Effector memory CD4-positive, alpha-beta T cell (primary cell): ENCODE data around the gene WDR27.

Source experiments
- DNase-seq, 3 donors: peaks; one replicate each; pipeline ENCODE4 v3.0.0-alpha.2; 2020
- H3K27ac ChIP-seq: 2 replicates; pipeline ENCODE4 v1.7.0; 2013; ENCODE audit warnings: mild to moderate bottlenecking, low read length, moderate library complexity; ENCODE audit not compliant: insufficient read depth, poor library complexity, severe bottlenecking
- H3K27me3 ChIP-seq: replicated peaks from 2 replicates; pipeline ENCODE4 v1.7.0; 2013; ENCODE audit warnings: mild to moderate bottlenecking, low read length; ENCODE audit not compliant: insufficient read depth, control insufficient read depth, poor library complexity, severe bottlenecking
- H3K36me3 ChIP-seq: 2 replicates; pipeline ENCODE4 v1.7.0; 2013; ENCODE audit warnings: mild to moderate bottlenecking, low read length, moderate library complexity; ENCODE audit not compliant: control insufficient read depth, insufficient read depth
- H3K4me1 ChIP-seq: 2 replicates; pipeline ENCODE4 v1.7.0; 2013; ENCODE audit warnings: low read length, mild to moderate bottlenecking; ENCODE audit not compliant: control insufficient read depth, insufficient read depth, poor library complexity, severe bottlenecking
- H3K4me3 ChIP-seq: 2 replicates; pipeline ENCODE4 v1.7.0; 2013; ENCODE audit warnings: low read length, low read depth, mild to moderate bottlenecking; ENCODE audit not compliant: insufficient read depth, poor library complexity, severe bottlenecking
- H3K9me3 ChIP-seq: 2 replicates; pipeline ENCODE4 v1.7.0; 2013; ENCODE audit warnings: mild to moderate bottlenecking, low read length, moderate library complexity; ENCODE audit not compliant: control insufficient read depth

Gene WDR27

DNA sequence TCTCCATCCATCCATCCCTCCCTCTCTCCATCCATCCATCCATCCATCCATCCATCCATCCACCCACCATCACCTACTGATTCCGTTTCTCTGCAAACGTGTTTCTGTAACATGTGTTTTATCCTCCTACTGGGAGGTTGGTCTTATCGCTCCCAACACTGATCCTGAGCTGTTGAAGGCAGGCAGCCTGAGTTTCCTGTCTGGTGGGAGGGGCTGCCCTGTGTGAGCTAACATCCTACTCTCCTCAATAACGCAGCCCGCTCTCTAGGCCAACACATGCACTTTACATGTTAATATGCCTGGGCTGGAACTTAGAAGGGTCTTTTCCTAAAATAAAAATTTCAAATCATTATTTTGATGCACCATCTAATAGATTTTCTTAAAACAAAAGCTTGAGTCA lies 126.5 kb downstream of the WDR27 start:
- H3K27me3 ChIP-seq, result no peaks in the 10 kb centered on the region
- H3K36me3 ChIP-seq, result no peaks in the 10 kb centered on the region

DNA sequence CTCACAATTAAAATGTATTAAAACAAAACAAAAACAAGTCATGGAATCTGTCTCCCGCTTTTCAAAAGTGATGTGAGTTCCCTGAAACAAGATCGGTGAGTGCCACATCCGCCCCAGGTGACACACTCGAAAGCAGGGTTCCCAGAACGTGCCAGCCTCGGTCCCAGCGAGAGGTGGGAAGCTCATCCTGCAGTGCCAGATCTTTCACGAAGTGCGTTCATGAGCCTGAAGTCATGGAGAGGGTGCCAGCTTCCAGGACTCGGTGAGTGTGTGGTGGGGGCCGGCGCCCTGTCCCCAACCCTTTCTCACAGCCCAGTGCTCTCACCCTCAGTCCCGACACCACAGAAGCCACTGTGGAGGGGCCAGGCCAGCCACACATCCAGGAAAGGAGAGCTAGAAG lies 127.4 kb downstream of the WDR27 start:
- H3K27me3 ChIP-seq, result no peaks in the 10 kb centered on the region
- no peaks in the 10 kb centered on the region for H3K36me3 ChIP-seq
- H3K4me1 ChIP-seq, result no peaks in the 10 kb centered on the region
- DNase-seq, result no peak
- no peak overlapping the region for H3K4me3 ChIP-seq
- H3K27ac ChIP-seq, result no peak overlapping the region
- H3K9me3 ChIP-seq, result no peaks in the 10 kb centered on the region

More for the DNA sequence above, 126.5 kb downstream of the WDR27 start:
- no peaks in the 10 kb centered on the region for H3K9me3 ChIP-seq
- no peak for DNase-seq
- no peak overlapping the region for H3K27ac ChIP-seq
- no peaks in the 10 kb centered on the region for H3K4me1 ChIP-seq
- H3K4me3 ChIP-seq, result no peak overlapping the region

DNA sequence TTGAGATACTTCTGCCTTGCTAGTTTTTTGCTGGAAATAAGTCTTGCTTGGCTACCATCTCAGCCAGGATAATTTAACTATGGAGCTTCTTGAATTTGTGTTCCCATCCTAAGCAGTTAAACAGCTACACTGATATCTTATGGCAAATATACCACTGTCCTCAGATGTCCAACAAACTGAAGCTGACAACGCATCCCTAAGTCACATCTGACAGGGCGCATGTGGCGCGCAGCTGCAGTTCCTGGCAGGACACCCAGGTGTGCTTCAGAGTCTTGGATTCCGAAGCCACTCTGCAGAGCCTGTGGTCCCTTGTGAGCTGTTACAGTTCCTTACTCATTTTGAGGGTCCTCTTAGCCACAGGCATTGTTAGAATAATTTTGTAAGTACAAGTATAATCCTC lies 127.9 kb downstream of the WDR27 start:
- no peaks in the 10 kb centered on the region for H3K4me1 ChIP-seq
- H3K4me3 ChIP-seq, result no peak overlapping the region
- no peak overlapping the region for H3K27ac ChIP-seq
- no peak for DNase-seq
- no peaks in the 10 kb centered on the region for H3K27me3 ChIP-seq
- H3K36me3 ChIP-seq, result no peaks in the 10 kb centered on the region
- H3K9me3 ChIP-seq, result no peaks in the 10 kb centered on the region

DNA sequence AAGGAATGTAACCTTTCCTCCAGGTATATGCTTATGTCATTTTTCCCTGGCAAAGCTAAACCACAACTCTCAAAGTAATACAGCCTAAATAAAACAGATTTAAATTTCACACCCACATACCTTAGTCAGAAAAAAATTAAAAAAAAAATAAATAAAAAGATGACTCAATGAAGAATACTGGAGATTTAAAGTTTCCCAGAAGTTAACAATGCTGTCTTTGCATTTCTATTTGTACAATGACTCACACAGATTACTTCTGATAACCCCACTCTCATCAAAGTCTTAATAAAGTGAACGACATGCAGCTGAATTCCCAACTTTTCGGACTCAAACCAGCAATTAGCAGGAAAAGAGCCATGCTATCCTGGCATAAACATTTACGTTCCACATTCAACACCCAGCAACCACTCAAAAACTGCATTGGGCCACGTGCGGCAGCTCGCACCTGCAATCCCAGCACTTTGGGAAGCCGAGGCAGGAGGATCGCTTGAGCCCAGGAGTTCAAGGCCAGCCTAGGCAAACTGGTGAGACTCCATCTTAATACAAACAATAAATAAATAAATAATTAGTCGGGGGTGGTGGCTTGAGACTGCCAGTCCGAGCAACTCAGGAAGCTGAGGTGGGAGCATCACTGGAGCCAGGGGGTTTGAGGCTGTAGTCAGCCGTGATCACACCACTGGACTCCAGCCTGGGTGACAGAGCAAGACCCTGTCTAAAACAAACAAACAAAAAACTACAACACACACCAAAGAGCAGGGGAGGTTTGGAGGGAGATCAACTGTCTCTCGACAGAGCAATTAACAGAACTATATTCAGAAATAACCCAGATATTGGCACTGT lies 130.5 kb downstream of the WDR27 start:
- no peak overlapping the region for H3K4me3 ChIP-seq
- DNase-seq, result no peak
- H3K27ac ChIP-seq, result no peak overlapping the region

DNA sequence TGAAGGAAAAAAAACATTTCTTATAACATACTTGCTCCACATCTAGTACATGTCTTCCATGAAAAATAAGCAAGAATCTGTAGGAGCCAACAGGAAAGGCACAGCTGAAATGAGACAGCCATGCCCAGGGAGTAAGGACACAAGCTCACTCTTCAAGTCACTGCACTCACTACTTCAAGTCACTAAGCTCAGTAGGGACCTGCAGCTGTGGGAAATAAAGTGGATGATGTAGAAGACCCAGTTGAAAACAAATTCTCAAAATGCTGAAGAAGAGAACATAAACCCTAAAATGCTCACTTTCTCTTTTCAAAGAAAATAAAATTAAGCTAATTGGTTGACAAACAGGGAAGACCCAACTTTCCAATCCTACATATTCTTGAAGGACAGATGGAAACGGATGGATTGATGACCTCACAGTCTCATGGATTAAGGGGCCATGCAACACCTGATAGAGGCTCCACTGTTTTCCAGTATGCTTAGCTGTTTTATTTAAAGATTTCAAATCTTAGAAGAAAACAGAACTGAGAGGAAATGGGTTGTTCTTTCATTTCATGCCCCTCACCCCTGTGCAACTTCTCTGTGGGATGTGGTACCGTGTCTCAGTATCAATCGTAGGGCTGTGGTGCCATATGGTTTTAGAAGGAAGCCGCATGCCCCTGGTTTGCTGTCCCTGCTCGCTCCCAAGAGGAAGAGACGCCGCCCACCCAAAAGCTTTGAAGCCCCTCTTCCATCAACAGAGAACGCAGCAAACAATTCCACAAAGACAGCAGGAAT lies 133.3 kb downstream of the WDR27 start:
- Histone ChIP-seq H3K4me1 (no peaks in the 10 kb centered on the region), H3K27ac (no peak overlapping the region), H3K36me3 (no peaks in the 10 kb centered on the region), H3K9me3 (no peaks in the 10 kb centered on the region), H3K27me3 (no peaks in the 10 kb centered on the region), H3K4me3 (no peak overlapping the region)
- DNase-seq, result no peak

More for the DNA sequence above, 130.5 kb downstream of the WDR27 start:
- Histone ChIP-seq H3K27me3 (no peaks in the 10 kb centered on the region), H3K4me1 (no peaks in the 10 kb centered on the region), H3K36me3 (no peaks in the 10 kb centered on the region), H3K9me3 (no peaks in the 10 kb centered on the region)

DNA sequence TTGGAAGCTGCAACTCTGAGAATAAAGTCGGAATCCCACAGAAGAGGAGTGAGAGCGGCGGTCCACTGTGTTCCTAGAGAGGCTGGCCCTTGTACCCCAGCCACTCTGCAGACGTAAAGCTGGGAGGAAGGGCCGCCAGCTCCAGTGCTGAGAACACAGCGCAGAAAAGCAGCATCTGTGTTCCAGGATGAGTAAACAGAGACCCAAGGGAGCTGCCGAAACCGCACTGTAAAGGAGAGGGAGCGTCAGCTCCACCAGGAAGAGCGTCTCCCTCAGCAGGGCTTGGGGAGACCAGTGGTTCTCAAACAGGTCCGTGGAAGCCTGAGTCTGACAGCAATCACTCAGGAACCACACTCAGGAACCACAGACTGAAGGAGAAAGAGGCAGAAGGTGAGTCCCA lies 134.0 kb downstream of the WDR27 start:
- Histone ChIP-seq H3K36me3 (no peaks in the 10 kb centered on the region), H3K9me3 (no peaks in the 10 kb centered on the region), H3K4me3 (no peak overlapping the region), H3K27me3 (no peaks in the 10 kb centered on the region), H3K27ac (no peak overlapping the region), H3K4me1 (no peaks in the 10 kb centered on the region)
- no peak for DNase-seq

DNA sequence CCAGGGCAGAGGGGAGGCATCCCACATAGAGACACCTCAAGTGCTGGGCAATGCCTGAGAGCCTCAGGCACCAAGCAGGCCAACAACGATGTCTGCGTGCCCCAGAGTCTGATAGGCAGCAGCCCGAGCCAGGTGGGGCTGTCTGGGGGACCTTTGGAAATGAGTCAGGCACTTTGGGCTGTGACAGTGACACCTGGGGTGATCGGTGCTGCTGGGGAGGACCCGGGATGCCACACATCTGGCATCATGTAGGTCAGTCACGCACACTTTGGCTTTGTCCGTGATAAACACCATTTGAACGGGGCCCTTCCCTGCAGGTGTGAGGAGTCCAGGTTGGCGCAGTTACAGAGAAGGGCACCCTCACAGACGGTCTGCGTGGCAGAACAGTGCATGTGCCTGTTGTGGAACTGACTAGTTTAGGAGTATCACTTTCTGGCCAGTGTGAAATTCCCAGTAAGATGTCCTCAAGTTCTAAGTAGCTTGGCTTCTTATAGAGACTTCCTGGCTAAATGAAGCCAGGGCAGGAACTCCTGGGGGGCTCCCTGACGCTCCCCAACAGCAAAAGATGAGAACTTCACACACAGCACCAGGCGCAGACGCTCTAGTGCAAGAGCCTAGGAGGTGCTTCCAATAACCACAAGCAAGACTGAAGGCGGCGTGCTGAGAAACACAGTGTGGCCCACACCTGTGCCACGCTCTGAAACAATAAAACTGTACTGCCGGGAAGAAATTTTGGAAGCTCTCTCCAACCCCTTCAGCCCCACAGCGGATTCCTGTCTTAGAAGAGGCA lies 134.7 kb downstream of the WDR27 start:
- Histone ChIP-seq H3K4me3 (no peak overlapping the region), H3K27me3 (no peaks in the 10 kb centered on the region), H3K27ac (no peak overlapping the region), H3K9me3 (no peaks in the 10 kb centered on the region), H3K36me3 (no peaks in the 10 kb centered on the region), H3K4me1 (no peaks in the 10 kb centered on the region)
- DNase-seq, result no peak

DNA sequence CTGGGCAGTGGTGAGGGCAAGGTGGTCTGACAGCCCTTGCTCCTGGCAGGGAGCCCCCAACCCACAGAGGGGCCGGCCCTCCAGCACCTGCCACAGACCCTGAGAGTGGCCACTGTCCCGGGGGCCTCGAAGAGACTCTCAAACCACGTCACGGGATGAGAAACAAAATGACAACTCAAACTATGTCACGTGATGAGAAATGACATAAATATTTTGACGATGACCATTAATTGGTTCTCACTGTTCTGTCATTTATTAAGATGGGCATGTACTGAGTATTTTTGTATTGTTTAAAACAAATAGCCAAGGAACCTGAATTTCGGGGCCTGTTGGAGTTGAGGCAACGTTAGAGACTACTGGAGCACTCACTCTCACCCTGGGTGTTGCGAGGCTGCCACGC lies 135.5 kb downstream of the WDR27 start:
- DNase-seq, result no peak
- Histone ChIP-seq H3K4me3 (no peak overlapping the region), H3K4me1 (no peaks in the 10 kb centered on the region), H3K36me3 (no peaks in the 10 kb centered on the region), H3K27ac (no peak overlapping the region), H3K27me3 (no peaks in the 10 kb centered on the region), H3K9me3 (no peaks in the 10 kb centered on the region)

DNA sequence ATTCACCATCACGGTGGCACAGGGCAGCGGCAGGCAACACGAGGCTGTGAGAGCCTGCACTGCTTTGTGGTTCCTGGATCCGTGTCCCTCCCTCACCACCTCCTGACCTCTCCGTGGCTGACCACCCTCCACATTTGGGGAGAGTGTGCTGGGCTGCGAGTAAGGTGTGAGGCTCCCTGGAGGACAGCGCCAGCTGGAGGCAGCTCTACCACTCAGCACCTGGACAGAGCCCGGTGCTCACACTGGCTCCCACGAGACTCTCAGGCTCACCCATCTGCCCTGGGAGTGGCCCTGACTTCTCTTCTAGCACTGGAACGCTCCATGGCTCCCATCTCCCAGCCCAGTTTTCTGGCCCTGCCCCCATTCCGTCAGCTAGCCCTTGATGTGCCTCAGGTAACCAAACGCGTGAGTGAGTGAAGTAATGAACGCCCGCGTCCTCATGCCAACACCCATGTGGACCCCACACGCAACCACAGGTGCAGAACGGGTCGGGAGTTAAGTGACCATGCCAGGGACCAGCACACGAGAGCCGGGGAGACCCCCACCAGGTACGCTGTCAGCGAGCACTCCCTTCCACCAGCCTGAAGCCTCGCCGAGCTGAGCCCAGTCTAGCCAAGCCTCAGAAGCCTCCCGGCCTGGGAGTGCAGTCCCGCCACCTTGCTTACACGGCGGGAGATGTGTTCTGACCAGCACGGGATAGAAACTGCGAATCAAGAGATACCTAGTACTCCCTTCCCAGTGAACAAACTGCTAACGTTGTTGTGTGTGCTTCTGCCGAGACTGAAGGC lies 137.2 kb downstream of the WDR27 start:
- Histone ChIP-seq H3K27ac (no peak overlapping the region), H3K4me1 (no peaks in the 10 kb centered on the region), H3K9me3 (no peaks in the 10 kb centered on the region), H3K4me3 (no peak overlapping the region), H3K36me3 (no peaks in the 10 kb centered on the region), H3K27me3 (no peaks in the 10 kb centered on the region)
- DNase-seq, result no peak
